PC-3 (cell line): ENCODE data around the gene ITGA8. TPM values are rescaled to one million over a fixed set of nuclear protein-coding genes. Genes with fewer than 3 reads are reported as not detected.

Experiments
- ATAC-seq: fragments of 200-7000 bp; cut with Tn5 transposase; 2 replicates; pipeline ENCODE4 v1.9.1; 2020; ENCODE audit warnings: mild to moderate bottlenecking, moderate library complexity
- BruUV-seq: library from RNA; stranded (reverse); fragments of 400-500 nt; replicated peaks from 2 replicates; lab custom pipeline; 2021; lab: Mats Ljungman, UMichigan
- CTCF ChIA-PET: fragments of 300-600 bp; sonication (Branson Sonifier 250); formaldehyde crosslinking; loops from one replicate; lab custom pipeline; 2022; ENCODE audit warnings: antibody characterized with exemption; lab: Charles Lee
- POLR2A ChIA-PET: fragments of 300-600 bp; sonication (Branson Sonifier 250); formaldehyde crosslinking; loops from one replicate; lab custom pipeline; 2022; ENCODE audit warnings: antibody characterized with exemption; ENCODE audit not compliant: unreplicated experiment; lab: Charles Lee
- DNase-seq: peaks from one replicate; pipeline ENCODE4 v3.0.0-alpha.2; 2015
- H2AFZ ChIP-seq: fragments of 300-600 bp; sonication (generic); 2 replicates; pipeline ENCODE4 v1.6.0; 2016; ENCODE audit warnings: antibody characterized with exemption, low read length
- H3F3A ChIP-seq: fragments of 300-600 bp; sonication (generic); one replicate; pipeline ENCODE4 v1.6.0; 2017; ENCODE audit warnings: antibody characterized with exemption, low read length, control low read depth, mild to moderate bottlenecking; ENCODE audit not compliant: unreplicated experiment
- H3K27ac ChIP-seq: fragments of 300-600 bp; sonication (generic); 2 replicates; pipeline ENCODE4 v1.5.1; 2016; ENCODE audit warnings: mild to moderate bottlenecking, low read length
- H3K27me3 ChIP-seq: fragments of 300-600 bp; sonication (generic); 2 replicates; pipeline ENCODE4 v1.6.1; 2016; ENCODE audit warnings: low read length, mixed read lengths
- H3K36me3 ChIP-seq: fragments of 300-600 bp; sonication (generic); 2 replicates; pipeline ENCODE4 v1.6.1; 2016; ENCODE audit warnings: low read depth, mixed run types, low read length, mixed read lengths
- H3K4me1 ChIP-seq: fragments of 300-600 bp; sonication (generic); 2 replicates; pipeline ENCODE4 v1.5.1; 2016; ENCODE audit warnings: low read length; ENCODE audit not compliant: insufficient read depth
- H3K4me2 ChIP-seq: fragments of 300-600 bp; sonication (generic); 2 replicates; pipeline ENCODE4 v1.6.0; 2016; ENCODE audit warnings: low read length
- H3K4me3 ChIP-seq: fragments of 300-600 bp; sonication (generic); 2 replicates; pipeline ENCODE4 v1.5.1; 2016; ENCODE audit warnings: mild to moderate bottlenecking, low read length, mixed read lengths
- H3K79me2 ChIP-seq: fragments of 300-600 bp; sonication (generic); 2 replicates; pipeline ENCODE4 v1.6.1; 2017; ENCODE audit warnings: low read length, mixed read lengths
- H3K9ac ChIP-seq: fragments of 300-600 bp; sonication (generic); 2 replicates; pipeline ENCODE4 v1.6.0; 2016; ENCODE audit warnings: mild to moderate bottlenecking, low read length
- H3K9me2 ChIP-seq: fragments of 300-600 bp; sonication (generic); replicated peaks from 2 replicates; pipeline ENCODE4 v1.6.1; 2016; ENCODE audit warnings: mixed run types, low read length, mixed read lengths
- H3K9me3 ChIP-seq: fragments of 300-600 bp; sonication (generic); 2 replicates; pipeline ENCODE4 v1.6.1; 2016; ENCODE audit warnings: low read length, mixed read lengths
- H4K20me1 ChIP-seq: fragments of 300-600 bp; sonication (generic); 2 replicates; pipeline ENCODE4 v1.6.1; 2016; ENCODE audit warnings: low read length, mixed read lengths
- CTCF ChIP-seq: fragments of 300-600 bp; sonication (generic); conservative IDR thresholded peaks from 2 replicates; pipeline ENCODE4 v1.5.1; 2017; ENCODE audit warnings: antibody characterized with exemption, low read depth, mild to moderate bottlenecking, low read length
- EZH2 ChIP-seq: fragments of 300-600 bp; sonication (generic); IDR thresholded peaks from one replicate; pipeline ENCODE4 v1.6.1; 2017; ENCODE audit warnings: antibody characterized with exemption, mild to moderate bottlenecking, low read length; ENCODE audit not compliant: unreplicated experiment
- EZH2phosphoT487 ChIP-seq: fragments of 300-600 bp; sonication (generic); IDR thresholded peaks from 2 replicates; pipeline ENCODE4 v1.6.1; 2018; ENCODE audit warnings: mild to moderate bottlenecking, antibody characterized with exemption, low read length, borderline replicate concordance
- intact Hi-C: fragments of 100-400 bp; cut with micrococcal nuclease; formaldehyde crosslinking; loops from 2 replicates; pipeline ENCODE4 v1.9.0; 2023
- total RNA-seq: library from RNA; depleted of rRNA; stranded (reverse); fragments of >200 nt; gene quantifications from 2 replicates; pipeline ENCODE4 v1.2.3, GENCODE V29; 2014

Gene ITGA8
- total RNA-seq, 1 experiment from 2014 or later = not detected

GRCh38 chr10:15531927-15532722 is 187.6 kb downstream of the ITGA8 start:
- Histone ChIP-seq H3K27ac (no peak overlapping the region), H3K9me3 (no peaks in the 10 kb centered on the region), H3K79me2 (no peaks in the 10 kb centered on the region), H3K9ac (no peak overlapping the region), H3K27me3 (peaks cover 18% of the 10 kb centered on the region), H3K36me3 (no peaks in the 10 kb centered on the region), H3K4me1 (no peaks in the 10 kb centered on the region), H3F3A (no peaks in the 10 kb centered on the region), H4K20me1 (no peaks in the 10 kb centered on the region), H2AFZ (no peak overlapping the region), H3K9me2 (no peaks in the 10 kb centered on the region), H3K4me3 (no peak overlapping the region), H3K4me2 (no peak overlapping the region)
- intact Hi-C loops = no loop called here
- TF ChIP-seq EZH2 (no peak), EZH2phosphoT487 (no peak), CTCF (no peak)
- ATAC-seq (no peak), DNase-seq (no peak)
- no TSS peak for BruUV-seq
- CTCF ChIA-PET = no interaction called here
- POLR2A ChIA-PET = no interaction called here

GRCh38 chr10:15528859-15529239 is 190.9 kb downstream of the ITGA8 start:
- DNase-seq = no peak
- Histone ChIP-seq H3K9ac (no peak overlapping the region), H3K36me3 (no peaks in the 10 kb centered on the region), H3K4me3 (no peak overlapping the region), H3K79me2 (no peaks in the 10 kb centered on the region), H3K4me1 (no peaks in the 10 kb centered on the region), H2AFZ (no peak overlapping the region), H4K20me1 (no peaks in the 10 kb centered on the region), H3K9me3 (no peaks in the 10 kb centered on the region), H3K27me3 (peaks cover 6% of the 10 kb centered on the region), H3K4me2 (no peak overlapping the region), H3F3A (no peaks in the 10 kb centered on the region), H3K27ac (no peak overlapping the region), H3K9me2 (no peaks in the 10 kb centered on the region)
- ATAC-seq = no peak
- ChIA-PET POLR2A (interaction anchor here (0.7 kb wide), 1 partner anchor 340 kb away, joined by 3 read pairs; no protein-coding TSS in a partner anchor), CTCF (no interaction called here)
- intact Hi-C loops = no loop called here
- BruUV-seq = no TSS peak
- TF ChIP-seq EZH2phosphoT487 (no peak), CTCF (no peak), EZH2 (no peak)

- Histone ChIP-seq H3K27ac (no peak overlapping the region), H3F3A (no peaks in the 10 kb centered on the region), H2AFZ (no peak overlapping the region), H3K36me3 (no peaks in the 10 kb centered on the region), H3K4me3 (no peak overlapping the region), H3K9ac (no peak overlapping the region), H3K79me2 (no peaks in the 10 kb centered on the region), H3K9me3 (no peaks in the 10 kb centered on the region), H4K20me1 (no peaks in the 10 kb centered on the region), H3K9me2 (no peaks in the 10 kb centered on the region), H3K27me3 (no peaks in the 10 kb centered on the region), H3K4me2 (no peak overlapping the region), H3K4me1 (no peaks in the 10 kb centered on the region)
- intact Hi-C loops = no loop called here
- TF ChIP-seq CTCF (no peak), EZH2 (no peak), EZH2phosphoT487 (no peak)
- POLR2A ChIA-PET = no interaction called here
- ATAC-seq (no peak), DNase-seq (no peak)
- no TSS peak for BruUV-seq
- CTCF ChIA-PET = no interaction called here
Observed at GRCh38 chr10:15526754-15527153, 193.0 kb downstream of the ITGA8 start.
